ENCODE measurements around the gene CX3CR1.

Gene CX3CR1

DNA sequence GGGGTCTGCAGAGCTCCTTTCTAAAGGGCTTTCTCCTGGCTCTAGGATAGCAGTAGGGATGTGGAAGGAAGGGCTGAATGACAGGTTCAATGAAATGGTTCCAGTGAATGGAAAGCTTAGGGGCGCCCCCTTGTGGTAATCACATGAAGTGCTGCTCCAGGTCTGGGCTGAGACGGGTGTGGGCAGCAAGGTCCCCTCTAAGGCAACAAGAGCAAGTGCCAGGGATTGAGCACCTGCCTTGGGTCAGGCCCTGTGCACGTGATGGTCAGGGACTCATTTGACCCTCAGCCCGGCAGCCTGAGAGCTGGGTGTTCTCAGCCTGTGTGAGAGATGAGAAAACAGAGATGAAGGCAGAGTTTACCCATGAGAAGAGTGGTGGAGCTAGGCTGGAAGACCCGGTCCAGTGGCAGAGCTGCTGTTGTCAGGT is 12.1 kb upstream of the CX3CR1 start:
- TF ChIP-seq, protein P1, sequence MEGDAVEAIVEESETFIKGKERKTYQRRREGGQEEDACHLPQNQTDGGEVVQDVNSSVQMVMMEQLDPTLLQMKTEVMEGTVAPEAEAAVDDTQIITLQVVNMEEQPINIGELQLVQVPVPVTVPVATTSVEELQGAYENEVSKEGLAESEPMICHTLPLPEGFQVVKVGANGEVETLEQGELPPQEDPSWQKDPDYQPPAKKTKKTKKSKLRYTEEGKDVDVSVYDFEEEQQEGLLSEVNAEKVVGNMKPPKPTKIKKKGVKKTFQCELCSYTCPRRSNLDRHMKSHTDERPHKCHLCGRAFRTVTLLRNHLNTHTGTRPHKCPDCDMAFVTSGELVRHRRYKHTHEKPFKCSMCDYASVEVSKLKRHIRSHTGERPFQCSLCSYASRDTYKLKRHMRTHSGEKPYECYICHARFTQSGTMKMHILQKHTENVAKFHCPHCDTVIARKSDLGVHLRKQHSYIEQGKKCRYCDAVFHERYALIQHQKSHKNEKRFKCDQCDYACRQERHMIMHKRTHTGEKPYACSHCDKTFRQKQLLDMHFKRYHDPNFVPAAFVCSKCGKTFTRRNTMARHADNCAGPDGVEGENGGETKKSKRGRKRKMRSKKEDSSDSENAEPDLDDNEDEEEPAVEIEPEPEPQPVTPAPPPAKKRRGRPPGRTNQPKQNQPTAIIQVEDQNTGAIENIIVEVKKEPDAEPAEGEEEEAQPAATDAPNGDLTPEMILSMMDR (IDR thresholded peaks at IDR 0.05; ENCODE audit: low read depth, low read length, missing control alignments), result peak; percentile 98
- no peak overlapping the region for H3K4me3 ChIP-seq (replicated peaks; ENCODE audit: low read depth, low read length)
- peak; percentile 19 for DNase-seq (ENCODE audit: extremely low read depth, low read depth)

GRCh38 chr3:39290255-39290654 is 10.4 kb upstream of the CX3CR1 start:
- DNase-seq (ENCODE audit: extremely low read depth, low read depth), result no peak
- H3K4me3 ChIP-seq (replicated peaks; ENCODE audit: low read depth, low read length), result no peak overlapping the region
- TF ChIP-seq, protein P1 (IDR thresholded peaks at IDR 0.05; ENCODE audit: low read depth, low read length, missing control alignments), result no peak

GRCh38 chr3:39289107-39289506 is 9.3 kb upstream of the CX3CR1 start:
- TF ChIP-seq, protein P1 (IDR thresholded peaks at IDR 0.05; ENCODE audit: low read depth, low read length, missing control alignments), result no peak
- H3K4me3 ChIP-seq (replicated peaks; ENCODE audit: low read depth, low read length), result no peak overlapping the region
- DNase-seq (ENCODE audit: extremely low read depth, low read depth), result no peak

GRCh38 chr3:39288300-39288808 is 8.5 kb upstream of the CX3CR1 start:
- no peak overlapping the region for H3K4me3 ChIP-seq (replicated peaks; ENCODE audit: low read depth, low read length)
- TF ChIP-seq, protein P1 (IDR thresholded peaks at IDR 0.05; ENCODE audit: low read depth, low read length, missing control alignments), result peak; percentile 96
- peak; percentile 59 for DNase-seq (ENCODE audit: extremely low read depth, low read depth)

GRCh38 chr3:39287216-39288164 is 7.7 kb upstream of the CX3CR1 start:
- no peak for DNase-seq (ENCODE audit: extremely low read depth, low read depth)
- no peak overlapping the region for H3K4me3 ChIP-seq (replicated peaks; ENCODE audit: low read depth, low read length)
- TF ChIP-seq, protein P1 (IDR thresholded peaks at IDR 0.05; ENCODE audit: low read depth, low read length, missing control alignments), result no peak

DNA sequence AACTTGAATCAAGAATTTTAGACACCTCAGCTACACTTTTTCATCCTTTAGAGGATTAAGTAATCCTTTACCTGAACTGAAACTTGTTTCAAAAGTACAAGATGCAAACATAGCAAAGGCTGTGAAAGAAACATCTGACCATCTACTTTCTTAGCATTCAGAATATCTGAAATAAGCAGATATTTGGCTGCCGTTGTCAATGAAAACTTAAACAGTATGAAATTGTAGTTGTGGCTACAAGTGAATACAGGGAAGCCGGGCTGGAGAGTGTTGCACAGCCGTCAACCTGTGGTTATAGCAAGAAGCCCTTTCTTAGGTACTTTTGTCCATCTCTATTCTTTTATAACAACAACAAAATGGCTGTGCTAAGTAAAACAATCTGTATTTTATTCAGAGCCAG is 6.9 kb upstream of the CX3CR1 start:
- TF ChIP-seq, protein P1 (IDR thresholded peaks at IDR 0.05; ENCODE audit: low read depth, low read length, missing control alignments), result no peak
- no peak for DNase-seq (ENCODE audit: extremely low read depth, low read depth)

More for the DNA sequence above, 6.9 kb upstream of the CX3CR1 start:
- H3K4me3 ChIP-seq (replicated peaks; ENCODE audit: low read depth, low read length), result no peak overlapping the region
